ENCODE data around the gene TTC29. TPM values are rescaled to one million over a fixed set of nuclear protein-coding genes. Genes with fewer than 3 reads are reported as not detected.
"Not testable (repeated sequence)": the region's sequence is repeated elsewhere in the genome, so short reads cannot be mapped to it uniquely, and the experiment has no call there.

The TTC29 gene
- total RNA-seq, 2 experiments from 2014 or later = not detected

DNA sequence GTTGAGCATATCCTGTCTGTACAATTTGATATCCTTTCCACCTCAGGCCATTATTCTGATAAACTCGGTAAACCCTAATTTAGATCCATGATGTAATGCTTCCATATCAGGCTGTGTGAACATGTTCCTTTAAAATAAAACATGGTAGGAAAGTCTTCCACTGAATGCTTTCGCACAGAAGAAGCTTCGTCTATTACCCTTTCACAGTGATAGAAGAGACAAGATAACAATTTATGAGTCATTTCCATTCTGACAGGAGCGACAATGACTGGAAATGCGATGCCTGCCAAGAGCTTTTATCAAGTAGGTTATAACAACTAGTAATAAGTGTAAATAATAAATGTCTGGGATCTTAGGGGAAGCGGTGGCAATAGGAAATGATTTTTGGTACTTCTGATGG lies 98.8 kb downstream of the TTC29 start:
- ChIA-PET POLR2A (no interaction called here), CTCF (no interaction called here)
- no peaks in the 10 kb centered on the region for H3K36me3 Mint-ChIP-seq (ENCODE audit: low read depth)
- no peaks in the 10 kb centered on the region for H3K9me3 Mint-ChIP-seq (ENCODE audit: insufficient read depth)
- no peak overlapping the region for H3K27ac Mint-ChIP-seq
- no peak for DNase-seq
- H3K27me3 Mint-ChIP-seq (ENCODE audit: low read depth) = no peaks in the 10 kb centered on the region
- ATAC-seq = no peak
- no peak overlapping the region for H3K4me3 Mint-ChIP-seq
- H3K4me1 Mint-ChIP-seq (ENCODE audit: low read depth) = no peaks in the 10 kb centered on the region

DNA sequence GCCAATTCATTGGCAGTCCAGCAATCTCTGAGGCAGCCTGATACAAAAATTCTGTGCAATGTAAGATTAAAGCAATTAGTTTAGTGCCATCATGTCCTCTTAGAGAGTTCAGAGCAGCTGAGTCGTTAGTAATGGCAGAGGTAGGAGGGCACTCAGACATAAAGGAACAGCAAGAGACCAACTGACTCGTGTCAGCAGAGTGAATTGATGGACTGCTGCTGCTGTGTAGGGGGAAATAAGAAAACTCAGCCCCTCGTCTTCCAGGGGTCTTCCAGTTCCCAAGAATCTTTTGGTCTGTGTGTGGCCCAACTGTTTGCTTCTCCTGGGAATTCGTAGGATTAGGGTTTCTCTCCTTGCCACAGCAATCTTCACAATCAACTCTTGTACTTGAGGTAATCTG lies 100.9 kb downstream of the TTC29 start:
- ATAC-seq = no peak
- no peaks in the 10 kb centered on the region for H3K9me3 Mint-ChIP-seq (ENCODE audit: insufficient read depth)
- CTCF ChIA-PET = no interaction called here
- no peaks in the 10 kb centered on the region for H3K4me1 Mint-ChIP-seq (ENCODE audit: low read depth)
- H3K27me3 Mint-ChIP-seq (ENCODE audit: low read depth) = no peaks in the 10 kb centered on the region
- no peaks in the 10 kb centered on the region for H3K36me3 Mint-ChIP-seq (ENCODE audit: low read depth)
- no peak overlapping the region for H3K4me3 Mint-ChIP-seq
- DNase-seq = no peak
- H3K27ac Mint-ChIP-seq = no peak overlapping the region
- POLR2A ChIA-PET = no interaction called here

DNA sequence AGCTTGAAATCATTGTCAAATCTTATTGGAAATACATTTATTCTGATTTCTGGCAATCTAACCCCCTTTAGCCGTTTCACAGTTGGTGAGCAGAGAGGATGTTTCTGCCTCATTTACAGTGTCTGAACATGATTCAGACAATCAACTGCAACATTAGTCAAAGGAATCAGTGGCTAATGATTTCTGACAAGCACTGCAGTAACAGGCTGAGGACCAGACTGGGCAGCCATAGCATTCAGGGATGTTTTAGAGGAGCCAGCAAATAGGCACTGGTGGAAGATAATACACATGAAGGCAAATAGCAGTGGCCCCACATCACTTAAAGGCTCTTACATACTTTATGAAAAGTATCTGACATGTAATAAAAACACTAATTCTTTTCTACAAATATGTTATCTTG lies 102.8 kb downstream of the TTC29 start:
- ChIA-PET POLR2A (no interaction called here), CTCF (no interaction called here)
- H3K4me1 Mint-ChIP-seq (ENCODE audit: low read depth) = no peaks in the 10 kb centered on the region
- no peak overlapping the region for H3K27ac Mint-ChIP-seq
- no peaks in the 10 kb centered on the region for H3K36me3 Mint-ChIP-seq (ENCODE audit: low read depth)
- H3K27me3 Mint-ChIP-seq (ENCODE audit: low read depth) = no peaks in the 10 kb centered on the region
- no peaks in the 10 kb centered on the region for H3K9me3 Mint-ChIP-seq (ENCODE audit: insufficient read depth)
- DNase-seq = no peak
- no peak overlapping the region for H3K4me3 Mint-ChIP-seq
- ATAC-seq = no peak

DNA sequence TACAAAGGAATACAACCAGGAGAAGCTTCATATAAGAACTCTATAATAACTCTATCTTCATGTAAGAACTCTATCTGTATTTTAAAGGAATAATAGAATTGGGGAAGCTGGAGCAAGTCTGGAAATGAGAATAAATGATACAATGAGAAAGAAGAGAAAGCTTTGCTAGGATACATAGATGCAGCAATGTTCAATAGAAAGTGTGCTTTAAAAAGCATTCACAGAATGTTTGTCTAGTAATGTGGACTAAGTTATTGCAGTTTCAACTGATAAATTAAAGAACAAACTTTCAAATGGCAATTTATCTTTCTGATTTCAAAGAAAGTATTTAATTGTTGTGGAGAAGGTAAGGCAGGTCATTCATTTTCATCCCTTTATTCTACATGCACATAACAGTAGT lies 104.9 kb downstream of the TTC29 start:
- no peak overlapping the region for H3K4me3 Mint-ChIP-seq
- H3K27me3 Mint-ChIP-seq (ENCODE audit: low read depth) = no peaks in the 10 kb centered on the region
- no peak for ATAC-seq
- no peaks in the 10 kb centered on the region for H3K4me1 Mint-ChIP-seq (ENCODE audit: low read depth)
- no peaks in the 10 kb centered on the region for H3K36me3 Mint-ChIP-seq (ENCODE audit: low read depth)
- DNase-seq = no peak
- ChIA-PET CTCF (no interaction called here), POLR2A (no interaction called here)
- H3K27ac Mint-ChIP-seq = no peak overlapping the region
- no peaks in the 10 kb centered on the region for H3K9me3 Mint-ChIP-seq (ENCODE audit: insufficient read depth)

DNA sequence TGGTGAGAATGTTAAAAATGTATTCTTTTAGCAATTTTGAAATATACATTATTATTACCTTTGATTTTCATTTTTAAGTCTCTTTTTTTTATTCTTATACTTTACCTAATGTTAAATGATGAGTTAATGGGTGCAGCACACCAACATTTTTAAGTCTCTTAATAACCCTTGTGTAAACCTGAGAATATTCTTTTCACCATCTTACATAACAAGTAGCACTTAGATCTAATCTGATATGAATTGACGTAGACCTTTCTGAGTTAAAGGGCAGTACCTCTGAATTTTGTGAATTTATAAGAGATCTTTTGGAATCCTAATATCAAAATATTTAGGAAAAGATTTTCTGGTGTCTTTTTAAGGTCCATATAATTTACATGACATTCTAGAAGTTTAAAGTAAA lies 110.6 kb downstream of the TTC29 start:
- no peak for ATAC-seq
- no peaks in the 10 kb centered on the region for H3K4me1 Mint-ChIP-seq (ENCODE audit: low read depth)
- DNase-seq = no peak
- no peaks in the 10 kb centered on the region for H3K27me3 Mint-ChIP-seq (ENCODE audit: low read depth)
- no peak overlapping the region for H3K4me3 Mint-ChIP-seq
- H3K9me3 Mint-ChIP-seq (ENCODE audit: insufficient read depth) = no peaks in the 10 kb centered on the region
- ChIA-PET CTCF (no interaction called here), POLR2A (no interaction called here)
- H3K27ac Mint-ChIP-seq = no peak overlapping the region
- H3K36me3 Mint-ChIP-seq (ENCODE audit: low read depth) = no peaks in the 10 kb centered on the region

DNA sequence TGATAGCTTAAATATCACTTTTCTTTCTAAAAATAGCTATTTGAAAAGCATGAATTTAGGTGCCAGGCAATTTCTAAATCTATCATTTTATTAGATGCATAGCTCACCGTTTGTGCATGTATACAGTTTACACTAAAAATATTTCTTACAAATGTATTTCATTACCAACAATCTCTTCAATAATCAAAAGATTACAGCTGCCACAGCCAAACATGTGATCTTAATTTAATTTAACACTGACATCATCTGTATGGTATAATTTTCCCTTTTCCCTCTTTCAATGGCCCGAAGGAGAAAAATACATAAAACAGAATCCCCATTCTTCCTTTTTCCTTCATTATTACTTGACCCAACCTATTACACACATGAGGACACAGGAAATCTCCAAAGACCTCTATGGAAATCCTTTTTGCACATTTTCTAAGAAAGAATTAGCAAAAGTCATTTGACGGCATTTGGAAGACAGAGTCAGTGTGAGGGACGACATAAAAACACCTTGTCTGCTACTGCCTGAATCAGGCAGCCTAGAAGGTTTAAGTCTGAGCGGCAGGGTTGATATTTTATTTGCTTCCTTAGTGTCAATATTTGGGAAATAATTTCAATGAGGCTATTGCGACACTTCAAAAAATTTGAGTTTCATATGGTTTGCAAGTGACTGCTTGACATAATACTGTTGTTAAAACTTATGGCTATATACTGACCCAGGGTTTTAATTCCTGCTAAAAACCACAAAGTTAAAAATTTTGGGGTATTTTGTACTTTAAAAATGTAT lies 111.2 kb downstream of the TTC29 start:
- Mint-ChIP-seq H3K4me1 (ENCODE audit: low read depth) (no peaks in the 10 kb centered on the region), H3K27me3 (ENCODE audit: low read depth) (no peaks in the 10 kb centered on the region), H3K27ac (no peak overlapping the region), H3K9me3 (ENCODE audit: insufficient read depth) (no peaks in the 10 kb centered on the region), H3K36me3 (ENCODE audit: low read depth) (no peaks in the 10 kb centered on the region), H3K4me3 (no peak overlapping the region)
- CTCF ChIA-PET = no interaction called here
- no peak for DNase-seq
- POLR2A ChIA-PET = no interaction called here
- ATAC-seq = no peak

DNA sequence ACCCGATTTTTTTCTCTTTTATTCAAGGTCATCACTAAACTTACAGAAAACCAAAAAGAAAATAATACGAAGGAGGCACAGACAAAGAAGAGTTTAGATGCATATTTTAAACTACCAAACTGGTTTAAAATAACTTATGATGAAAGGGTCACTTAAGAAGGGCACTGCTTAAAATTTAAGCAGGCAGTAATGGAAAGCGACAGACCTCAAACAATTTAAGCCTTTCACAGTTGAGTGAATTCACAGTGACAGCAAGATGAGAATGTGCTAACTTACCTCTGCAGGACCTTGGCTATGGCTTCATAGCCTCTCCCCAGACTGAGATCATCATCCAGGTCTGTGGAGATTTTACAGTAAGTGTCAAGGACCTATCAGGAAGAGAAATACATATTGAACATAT lies 112.1 kb downstream of the TTC29 start:
- H3K4me3 Mint-ChIP-seq = no peak overlapping the region
- ChIA-PET CTCF (no interaction called here), POLR2A (no interaction called here)
- H3K9me3 Mint-ChIP-seq (ENCODE audit: insufficient read depth) = no peaks in the 10 kb centered on the region
- H3K36me3 Mint-ChIP-seq (ENCODE audit: low read depth) = no peaks in the 10 kb centered on the region
- no peak overlapping the region for H3K27ac Mint-ChIP-seq
- DNase-seq = no peak
- no peaks in the 10 kb centered on the region for H3K4me1 Mint-ChIP-seq (ENCODE audit: low read depth)
- no peak for ATAC-seq
- no peaks in the 10 kb centered on the region for H3K27me3 Mint-ChIP-seq (ENCODE audit: low read depth)

DNA sequence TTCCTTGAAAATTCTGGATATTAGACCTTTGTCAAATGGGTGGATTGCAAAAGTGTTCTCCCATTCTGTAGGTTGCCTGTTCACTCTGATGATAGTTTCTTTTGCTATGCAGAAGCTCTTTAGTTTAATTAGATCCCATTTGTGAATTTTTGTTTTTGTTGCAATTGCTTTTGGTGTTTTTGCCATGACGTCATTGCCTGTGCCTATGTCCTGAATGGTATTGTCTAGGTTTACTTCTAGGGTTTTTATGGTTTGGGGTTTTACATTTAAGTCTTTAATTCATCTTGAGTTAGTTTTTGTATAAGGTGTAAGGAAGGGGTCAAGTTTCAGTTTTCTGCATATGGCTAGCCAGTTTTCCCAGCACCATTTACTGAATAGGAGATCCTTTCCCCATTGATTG lies 122.7 kb downstream of the TTC29 start:
- ATAC-seq; CTCF ChIA-PET; H3K36me3 Mint-ChIP-seq (ENCODE audit: low read depth); H3K4me1 Mint-ChIP-seq (ENCODE audit: low read depth); H3K4me3 Mint-ChIP-seq; DNase-seq; H3K27me3 Mint-ChIP-seq (ENCODE audit: low read depth); H3K9me3 Mint-ChIP-seq (ENCODE audit: insufficient read depth); POLR2A ChIA-PET; H3K27ac Mint-ChIP-seq: not testable (repeated sequence)

DNA sequence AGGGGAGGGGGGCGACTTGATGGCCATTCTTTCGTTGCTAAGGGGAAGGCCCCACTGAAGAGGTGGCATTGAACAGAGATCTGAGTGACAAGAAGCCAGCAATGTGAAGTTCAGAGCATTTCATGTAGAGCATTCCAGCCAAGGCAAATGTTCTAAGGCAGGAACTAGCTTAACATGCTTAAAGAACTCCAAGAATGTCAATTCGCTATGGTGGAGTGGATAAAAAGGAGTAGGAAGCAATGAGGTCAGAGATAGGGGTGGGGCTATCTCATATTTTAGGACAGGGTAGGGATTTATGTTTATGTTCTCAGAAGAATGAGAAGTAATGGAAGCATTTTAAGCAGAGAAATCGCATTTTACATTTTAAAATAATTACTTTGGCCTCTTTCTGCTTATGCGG lies 130.9 kb downstream of the TTC29 start:
- no peak for DNase-seq
- Mint-ChIP-seq H3K36me3 (ENCODE audit: low read depth) (no peaks in the 10 kb centered on the region), H3K9me3 (ENCODE audit: insufficient read depth) (no peaks in the 10 kb centered on the region), H3K27me3 (ENCODE audit: low read depth) (no peaks in the 10 kb centered on the region), H3K27ac (no peak overlapping the region), H3K4me1 (ENCODE audit: low read depth) (no peaks in the 10 kb centered on the region), H3K4me3 (no peak overlapping the region)
- ATAC-seq = no peak
- POLR2A ChIA-PET = no interaction called here
- CTCF ChIA-PET = no interaction called here

DNA sequence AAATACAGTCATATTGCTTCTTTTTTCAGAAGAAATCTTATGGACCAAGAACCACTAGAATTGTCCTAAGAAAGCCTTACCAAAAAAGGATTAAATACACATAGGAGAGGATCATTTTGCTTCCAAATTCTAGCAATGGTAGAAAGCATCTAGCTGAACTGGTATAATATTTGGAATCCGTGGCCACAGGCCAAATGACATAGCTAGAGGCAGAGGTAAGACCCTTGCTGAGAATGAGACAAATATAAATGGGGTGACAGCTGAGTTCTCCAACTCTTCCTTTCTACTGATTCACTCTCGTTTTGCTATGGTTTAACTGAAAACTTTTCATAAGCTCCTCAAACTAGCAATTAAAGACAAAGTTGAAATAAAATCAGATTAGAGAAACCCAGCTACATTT lies 150.0 kb downstream of the TTC29 start:
- ChIA-PET POLR2A (no interaction called here), CTCF (no interaction called here)
- Mint-ChIP-seq H3K4me1 (ENCODE audit: low read depth) (no peaks in the 10 kb centered on the region), H3K36me3 (ENCODE audit: low read depth) (no peaks in the 10 kb centered on the region), H3K4me3 (no peak overlapping the region), H3K27ac (no peak overlapping the region), H3K9me3 (ENCODE audit: insufficient read depth) (no peaks in the 10 kb centered on the region), H3K27me3 (ENCODE audit: low read depth) (no peaks in the 10 kb centered on the region)
- DNase-seq (no peak), ATAC-seq (no peak)

DNA sequence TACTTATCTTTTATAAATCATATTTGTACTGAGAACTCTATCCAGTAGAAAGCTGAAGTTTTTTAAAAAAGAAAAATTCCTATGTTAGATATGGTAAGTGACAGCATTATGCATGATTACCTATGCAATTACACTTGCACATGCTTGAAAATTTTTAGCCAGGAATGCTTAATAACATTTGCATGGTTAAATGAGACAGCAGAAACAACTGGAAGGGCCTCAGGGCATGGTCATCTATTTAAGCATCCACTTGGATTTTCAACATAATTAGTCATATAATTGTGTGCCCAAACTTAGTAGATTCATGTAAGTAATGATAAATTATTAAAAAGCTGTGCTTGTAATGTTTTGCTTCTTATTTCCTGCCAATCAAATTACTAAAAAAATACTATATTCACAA lies 151.9 kb downstream of the TTC29 start:
- H3K36me3 Mint-ChIP-seq (ENCODE audit: low read depth) = no peaks in the 10 kb centered on the region
- CTCF ChIA-PET = no interaction called here
- no peak overlapping the region for H3K4me3 Mint-ChIP-seq
- H3K9me3 Mint-ChIP-seq (ENCODE audit: insufficient read depth) = no peaks in the 10 kb centered on the region
- POLR2A ChIA-PET = no interaction called here
- no peak overlapping the region for H3K27ac Mint-ChIP-seq
- ATAC-seq = no peak
- H3K4me1 Mint-ChIP-seq (ENCODE audit: low read depth) = no peaks in the 10 kb centered on the region
- DNase-seq = no peak
- H3K27me3 Mint-ChIP-seq (ENCODE audit: low read depth) = no peaks in the 10 kb centered on the region

DNA sequence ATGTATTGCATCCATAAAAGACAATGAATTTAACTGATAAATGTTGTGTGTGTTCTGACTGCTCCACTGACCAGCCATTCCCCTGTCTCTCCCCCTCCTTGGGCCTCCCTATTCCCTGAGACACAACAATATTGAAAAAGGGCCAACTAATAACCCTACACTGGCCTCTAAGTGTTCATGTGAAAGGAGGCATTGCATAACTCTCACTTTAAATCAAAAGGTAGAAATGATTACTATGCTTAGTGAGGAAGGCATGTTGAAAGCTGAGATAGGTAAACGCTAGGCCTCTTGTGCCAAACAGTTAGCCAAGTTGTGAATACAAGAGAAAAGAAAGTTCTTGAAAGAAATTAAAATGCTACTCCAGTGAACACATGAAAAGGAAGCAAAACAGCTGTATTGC lies 154.2 kb downstream of the TTC29 start:
- Mint-ChIP-seq H3K4me3 (no peak overlapping the region), H3K4me1 (ENCODE audit: low read depth) (no peaks in the 10 kb centered on the region), H3K36me3 (ENCODE audit: low read depth) (no peaks in the 10 kb centered on the region), H3K27ac (no peak overlapping the region), H3K27me3 (ENCODE audit: low read depth) (no peaks in the 10 kb centered on the region), H3K9me3 (ENCODE audit: insufficient read depth) (no peaks in the 10 kb centered on the region)
- ChIA-PET CTCF (no interaction called here), POLR2A (no interaction called here)
- no peak for DNase-seq
- no peak for ATAC-seq

DNA sequence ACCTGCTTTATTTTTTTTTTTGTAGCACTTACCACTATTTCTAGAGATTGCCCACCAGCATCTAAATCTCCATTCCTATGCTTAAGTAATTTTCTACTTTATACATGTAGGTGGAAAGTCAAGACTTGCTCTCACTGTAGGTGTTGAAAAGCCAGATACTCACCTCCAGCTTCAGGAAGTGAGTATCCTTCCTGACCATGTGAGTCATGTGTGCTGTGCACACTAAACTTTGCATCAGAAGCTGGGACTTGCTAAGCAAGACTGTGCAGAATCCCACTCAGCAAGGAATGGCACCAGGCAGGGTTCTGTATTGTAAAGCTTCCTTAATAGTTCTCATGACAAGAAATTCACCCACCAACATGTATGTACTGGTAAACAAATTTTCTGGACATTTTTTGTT lies 155.1 kb downstream of the TTC29 start:
- no peak for ATAC-seq
- H3K4me1 Mint-ChIP-seq (ENCODE audit: low read depth) = no peaks in the 10 kb centered on the region
- H3K27ac Mint-ChIP-seq = no peak overlapping the region
- CTCF ChIA-PET = no interaction called here
- no peak overlapping the region for H3K4me3 Mint-ChIP-seq
- no peaks in the 10 kb centered on the region for H3K36me3 Mint-ChIP-seq (ENCODE audit: low read depth)
- H3K9me3 Mint-ChIP-seq (ENCODE audit: insufficient read depth) = no peaks in the 10 kb centered on the region
- POLR2A ChIA-PET = no interaction called here
- no peak for DNase-seq
- no peaks in the 10 kb centered on the region for H3K27me3 Mint-ChIP-seq (ENCODE audit: low read depth)
